SIG-M5 treated with dmso at 0.1 percent for 504 hours (cell line): ENCODE data around the gene PLCB3.

ENCODE experiments used
- DNase-seq: peaks from one replicate; lab custom pipeline; 2025; ENCODE audit not compliant: unreplicated experiment; lab: John Stamatoyannopoulos, UW

PLCB3 gene

GRCh38 chr11:64285885-64286800, 34.8 kb downstream of the PLCB3 start:
- no peak for DNase-seq

DNA sequence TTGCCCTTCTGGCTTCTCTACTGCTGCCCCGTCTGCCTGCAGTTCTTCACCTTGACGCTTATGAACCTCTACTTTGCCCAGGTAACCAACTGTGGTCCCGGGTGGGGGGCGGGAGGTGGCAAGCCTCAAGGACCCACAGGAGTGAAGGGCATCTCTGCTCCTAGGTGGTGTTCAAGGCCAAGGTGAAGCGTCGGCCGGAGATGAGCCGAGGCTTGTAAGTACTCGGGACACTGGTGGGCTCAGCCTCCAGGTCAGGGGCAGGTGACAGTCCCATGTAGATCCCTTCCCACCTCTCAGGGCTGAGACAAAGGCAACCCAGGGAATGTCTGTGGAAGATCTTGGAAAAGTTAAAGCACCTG, 35.5 kb downstream of the PLCB3 start:
- DNase-seq, result no peak

DNA sequence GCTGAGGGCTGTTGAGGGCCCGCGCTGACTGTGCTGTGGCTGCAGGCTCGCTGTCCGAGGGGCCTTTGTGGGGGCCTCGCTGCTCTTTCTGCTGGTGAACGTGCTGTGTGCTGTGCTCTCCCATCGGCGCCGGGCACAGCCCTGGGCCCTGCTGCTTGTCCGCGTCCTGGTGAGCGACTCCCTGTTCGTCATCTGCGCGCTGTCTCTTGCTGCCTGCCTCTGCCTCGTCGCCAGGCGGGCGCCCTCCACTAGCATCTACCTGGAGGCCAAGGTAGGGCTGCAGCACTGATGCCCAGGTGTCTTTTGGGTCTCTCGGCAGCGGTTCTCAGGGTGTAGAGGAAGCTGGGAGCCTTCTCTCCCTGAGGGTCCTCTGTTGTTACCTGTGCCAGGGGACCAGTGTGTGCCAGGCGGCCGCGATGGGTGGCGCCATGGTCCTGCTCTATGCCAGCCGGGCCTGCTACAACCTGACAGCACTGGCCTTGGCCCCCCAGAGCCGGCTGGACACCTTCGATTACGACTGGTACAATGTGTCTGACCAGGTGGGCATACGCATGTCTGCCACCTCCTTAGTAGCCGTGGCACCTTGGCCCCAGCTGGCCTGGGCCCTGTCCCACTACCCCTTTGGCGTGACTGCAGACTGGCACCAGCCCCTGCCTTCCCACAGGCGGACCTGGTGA, 36.5 kb downstream of the PLCB3 start:
- DNase-seq, result no peak

DNA sequence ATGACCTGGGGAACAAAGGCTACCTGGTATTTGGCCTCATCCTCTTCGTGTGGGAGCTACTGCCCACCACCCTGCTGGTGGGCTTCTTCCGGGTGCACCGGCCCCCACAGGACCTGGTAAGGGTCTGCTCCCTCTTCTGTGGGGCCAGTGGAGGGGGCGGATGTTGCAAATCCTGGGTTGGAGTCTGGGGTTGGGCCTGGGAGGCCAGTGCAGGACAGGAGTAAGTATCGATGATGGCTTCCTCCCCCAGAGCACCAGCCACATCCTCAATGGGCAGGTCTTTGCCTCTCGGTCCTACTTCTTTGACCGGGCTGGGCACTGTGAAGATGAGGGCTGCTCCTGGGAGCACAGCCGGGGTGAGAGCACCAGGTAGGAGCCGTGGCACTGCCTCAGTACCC, 37.0 kb downstream of the PLCB3 start:
- no peak for DNase-seq

- DNase-seq, result no peak
Measured at GRCh38 chr11:64289002-64289564, 37.8 kb downstream of the PLCB3 start.

GRCh38 chr11:64290352-64291261, 39.3 kb downstream of the PLCB3 start:
- no peak for DNase-seq

- DNase-seq, result no peak
Measured at GRCh38 chr11:64291262-64291751, 40.0 kb downstream of the PLCB3 start, which contains the start of gene KCNK4. Gene KCNK4 (plus strand): TSS chr11:64291302. CDS start chr11:64293019, 1,717 bp downstream.

- DNase-seq, result no peak
Measured at GRCh38 chr11:64291752-64292459, 40.6 kb downstream of the PLCB3 start.

DNA sequence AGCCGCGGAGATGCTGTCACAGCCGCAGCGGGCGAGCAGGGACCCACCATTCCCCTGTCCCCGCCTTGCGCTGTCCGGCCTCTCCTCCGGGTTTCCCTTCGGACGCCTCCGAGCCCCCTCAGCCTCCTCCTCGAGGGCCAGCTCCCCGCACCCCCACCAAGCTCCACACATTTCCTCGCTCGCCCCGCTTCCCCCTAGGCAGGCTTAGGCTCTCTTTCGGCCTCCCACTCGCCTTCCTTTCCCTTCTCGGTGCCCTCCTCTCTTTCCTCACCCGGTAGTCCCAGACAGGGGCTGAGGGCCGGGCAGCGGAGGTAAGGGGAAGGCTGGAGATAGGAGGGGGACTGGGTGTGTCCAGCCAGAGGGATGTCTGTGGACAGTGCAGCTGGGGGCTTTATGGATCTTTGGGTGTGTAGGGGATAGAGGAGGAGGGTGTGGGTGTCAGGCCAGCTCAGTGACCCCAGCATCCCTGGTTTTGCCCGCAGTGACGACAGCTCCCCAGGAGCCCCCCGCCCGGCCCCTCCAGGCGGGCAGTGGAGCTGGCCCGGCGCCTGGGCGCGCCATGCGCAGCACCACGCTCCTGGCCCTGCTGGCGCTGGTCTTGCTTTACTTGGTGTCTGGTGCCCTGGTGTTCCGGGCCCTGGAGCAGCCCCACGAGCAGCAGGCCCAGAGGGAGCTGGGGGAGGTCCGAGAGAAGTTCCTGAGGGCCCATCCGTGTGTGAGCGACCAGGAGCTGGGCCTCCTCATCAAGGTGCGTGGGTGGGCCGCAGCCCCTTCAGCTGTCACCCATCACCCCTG, 41.3 kb downstream of the PLCB3 start:
- no peak for DNase-seq

- no peak for DNase-seq
Measured at GRCh38 chr11:64294774-64295173, 43.4 kb downstream of the PLCB3 start.

GRCh38 chr11:64295760-64296159, 44.4 kb downstream of the PLCB3 start:
- DNase-seq, result no peak

DNA sequence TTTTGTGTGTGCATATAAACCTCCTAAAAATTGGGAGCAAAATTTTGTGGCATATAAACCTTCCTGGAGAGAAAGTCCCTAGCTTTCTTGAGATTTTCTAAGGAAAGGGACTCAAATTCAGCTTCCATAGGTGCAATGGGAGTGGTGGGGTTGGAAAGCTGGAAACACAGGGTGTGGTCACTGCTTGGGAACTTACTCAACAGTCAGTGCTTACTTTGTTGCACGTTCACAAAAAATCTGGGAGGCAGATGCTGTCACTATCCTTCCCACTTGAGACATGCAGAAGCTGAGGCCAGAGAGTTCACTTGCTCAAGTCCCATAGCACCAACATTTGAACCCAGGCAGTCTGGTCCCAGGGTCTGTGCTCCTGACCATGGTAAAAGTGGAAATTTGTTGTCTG, 44.9 kb downstream of the PLCB3 start:
- no peak for DNase-seq

DNA sequence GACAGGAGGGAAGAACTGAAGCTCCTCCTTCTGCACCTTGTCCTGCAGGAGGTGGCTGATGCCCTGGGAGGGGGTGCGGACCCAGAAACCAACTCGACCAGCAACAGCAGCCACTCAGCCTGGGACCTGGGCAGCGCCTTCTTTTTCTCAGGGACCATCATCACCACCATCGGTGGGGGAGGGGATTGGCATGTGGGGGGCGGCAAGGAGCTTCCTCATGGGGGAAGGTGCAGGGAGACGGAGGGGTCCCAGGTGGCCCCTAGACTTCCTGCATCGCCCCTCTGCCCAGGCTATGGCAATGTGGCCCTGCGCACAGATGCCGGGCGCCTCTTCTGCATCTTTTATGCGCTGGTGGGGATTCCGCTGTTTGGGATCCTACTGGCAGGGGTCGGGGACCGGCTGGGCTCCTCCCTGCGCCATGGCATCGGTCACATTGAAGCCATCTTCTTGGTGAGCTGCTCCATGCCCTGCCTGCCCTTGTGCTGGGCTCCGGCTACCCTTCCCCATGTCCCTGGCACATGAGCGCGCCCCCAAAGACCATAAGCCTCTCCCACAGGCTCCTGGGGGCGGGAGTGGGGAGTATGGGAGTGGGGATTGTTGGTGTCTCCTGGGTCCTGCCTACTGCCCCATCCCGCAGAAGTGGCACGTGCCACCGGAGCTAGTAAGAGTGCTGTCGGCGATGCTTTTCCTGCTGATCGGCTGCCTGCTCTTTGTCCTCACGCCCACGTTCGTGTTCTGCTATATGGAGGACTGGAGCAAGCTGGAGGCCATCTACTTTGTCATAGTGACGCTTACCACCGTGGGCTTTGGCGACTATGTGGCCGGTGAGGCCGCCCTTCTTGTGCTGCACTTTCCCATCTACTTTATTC, 45.7 kb downstream of the PLCB3 start:
- DNase-seq, result no peak

DNA sequence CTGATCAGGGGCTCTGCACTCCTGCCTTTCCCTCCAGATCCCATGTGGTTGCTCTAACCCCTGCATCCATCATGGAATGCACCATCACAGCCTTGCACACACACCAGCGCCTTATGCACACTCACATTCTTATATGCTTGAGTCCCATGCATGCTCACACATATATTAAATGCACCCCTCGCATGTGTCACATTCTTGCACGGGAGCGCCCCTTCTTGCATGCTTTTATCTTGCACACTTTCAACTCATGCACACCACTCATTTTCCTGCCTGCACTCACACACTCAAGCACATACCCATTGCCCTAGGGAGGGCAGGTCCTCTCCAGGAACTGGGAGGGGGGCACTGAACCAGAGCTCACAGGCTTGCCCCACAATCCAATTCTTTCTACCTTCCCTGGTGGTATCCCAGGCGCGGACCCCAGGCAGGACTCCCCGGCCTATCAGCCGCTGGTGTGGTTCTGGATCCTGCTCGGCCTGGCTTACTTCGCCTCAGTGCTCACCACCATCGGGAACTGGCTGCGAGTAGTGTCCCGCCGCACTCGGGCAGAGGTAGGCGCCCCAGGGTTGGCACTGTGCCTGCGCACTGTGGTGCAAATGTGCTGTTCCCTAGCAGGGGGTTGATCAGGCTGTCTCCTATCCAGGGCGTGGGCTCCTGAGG, 46.5 kb downstream of the PLCB3 start:
- no peak for DNase-seq

- DNase-seq, result no peak
Measured at GRCh38 chr11:64298966-64299846, 47.9 kb downstream of the PLCB3 start.

- DNase-seq, result no peak
Measured at GRCh38 chr11:64299847-64300648, 48.7 kb downstream of the PLCB3 start, which contains the start of gene CATSPERZ. Gene CATSPERZ (plus strand): TSS chr11:64300358. CDS start chr11:64300411, 53 bp downstream.
